Sigmoid colon (tissue), 4 donors: Measurements from ENCODE around the gene SPC24.

Experiments used
- CTCF ChIP-seq, 4 experiments: fragments of 450-650 bp in 3 of 4; fragments of 200-600 bp in 1 of 4; IDR thresholded peaks; one replicate each; pipeline ENCODE4 v1.5.1; 2016 to 2019; ENCODE audit warnings: antibody characterized with exemption in 4 of 4, mild to moderate bottlenecking in 3 of 4, moderate library complexity in 2 of 4
- EP300 ChIP-seq, 4 donors: sonication (generic); formaldehyde crosslinking; IDR thresholded peaks; one replicate each; pipeline ENCODE4 v1.6.1; 2017; ENCODE audit warnings: antibody characterized with exemption in 4 of 4
- POLR2A ChIP-seq, 2 donors: fragments of 450-650 bp; IDR thresholded peaks; one replicate each; pipeline ENCODE4 v1.6.1; 2016; ENCODE audit warnings: antibody characterized with exemption in 2 of 2, mild to moderate bottlenecking in 2 of 2, moderate library complexity in 2 of 2

- TF ChIP-seq CTCF (IDR thresholded peaks at IDR 0.05) (no peak), POLR2A (IDR thresholded peaks at IDR 0.05) (no peak), EP300 (IDR thresholded peaks at IDR 0.05) (no peak)
Observed at GRCh38 chr19:11200931-11201330, 45.3 kb upstream of the SPC24 start.
